Measurements from ENCODE around the gene SKI.

Gene SKI

DNA sequence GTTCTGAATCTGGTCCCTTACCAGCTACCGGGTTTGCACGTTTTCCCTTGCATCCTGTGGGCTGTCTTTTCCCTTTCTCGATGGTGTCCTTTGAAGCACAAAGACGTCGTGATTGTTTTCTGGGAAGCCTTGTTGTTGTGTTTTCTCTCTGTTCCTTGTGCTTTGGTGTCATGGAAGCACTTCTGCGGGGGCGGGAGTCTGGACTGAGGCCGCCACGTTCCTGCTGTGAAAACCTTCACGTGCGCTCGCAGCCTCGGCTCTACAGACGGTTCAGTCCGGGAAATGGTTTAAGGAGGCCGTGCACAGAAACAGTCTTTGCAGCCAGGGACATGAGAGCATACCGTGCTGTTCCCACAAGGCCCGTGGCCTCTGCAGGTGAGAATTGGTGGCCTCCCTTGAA lies 68.5 kb downstream of the SKI start:
- Histone ChIP-seq H3K9ac (ENCODE audit: insufficient read length) (no peak overlapping the region), H3K36me3 (ENCODE audit: insufficient read depth, low read length) (no peaks in the 10 kb centered on the region), H3K27ac (no peak overlapping the region), H3K9me3 (ENCODE audit: low read depth, low read length) (no peaks in the 10 kb centered on the region), H3K4me3 (no peak overlapping the region)
- TF ChIP-seq EZH2 (IDR thresholded peaks at IDR 0.05) (no peak), POLR2AphosphoS5 (IDR thresholded peaks at IDR 0.05; ENCODE audit: borderline replicate concordance, low read depth, low read length) (no peak), FOXP2 (optimal IDR thresholded peaks at IDR 0.05; ENCODE audit: control extremely low read depth, extremely low read length, insufficient read depth) (no peak)
- no peak for DNase-seq (ENCODE audit: low read depth, low spot score)

DNA sequence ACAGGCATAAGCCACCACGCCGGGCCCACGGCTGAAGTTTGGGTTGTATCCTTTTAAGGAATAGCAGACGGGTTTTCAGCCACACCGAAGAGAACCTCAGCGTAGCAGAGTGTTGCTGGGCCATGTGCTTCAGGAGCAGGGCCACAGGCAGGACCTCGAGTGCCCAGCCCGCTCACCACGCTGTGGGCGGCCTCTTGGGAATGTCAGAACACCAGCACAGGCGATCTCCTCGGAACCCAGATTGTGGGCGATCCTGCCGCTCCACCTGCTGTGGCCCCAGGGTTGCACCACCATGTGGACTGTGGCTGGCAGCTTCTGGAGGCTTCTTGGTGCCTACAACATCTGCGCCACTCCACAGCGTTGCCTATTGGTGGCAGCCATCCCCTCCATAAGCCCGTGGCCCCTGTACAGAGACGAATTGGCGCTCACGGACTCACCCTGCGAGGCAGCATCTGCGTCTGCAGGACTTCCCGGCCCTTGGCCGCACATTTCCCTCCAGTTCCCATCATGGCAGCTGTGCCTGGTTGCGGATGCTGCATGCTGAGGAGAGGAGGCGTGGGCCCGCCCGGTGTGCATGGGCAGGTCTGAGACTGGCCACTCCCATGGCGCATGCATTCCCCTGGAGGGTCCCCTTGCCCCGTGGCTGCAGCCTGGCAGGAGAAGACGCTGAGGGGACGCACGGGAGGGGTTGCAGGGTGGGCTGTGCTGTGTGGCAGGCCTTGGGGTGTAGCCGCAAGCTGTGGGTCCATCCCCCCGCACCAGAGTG lies 69.3 kb downstream of the SKI start:
- no peak overlapping the region for H3K9ac ChIP-seq (ENCODE audit: insufficient read length)
- no peaks in the 10 kb centered on the region for H3K9me3 ChIP-seq (ENCODE audit: low read depth, low read length)
- no peaks in the 10 kb centered on the region for H3K36me3 ChIP-seq (ENCODE audit: insufficient read depth, low read length)
- DNase-seq (ENCODE audit: low read depth, low spot score): no peak
- no peak for TF ChIP-seq EZH2 (IDR thresholded peaks at IDR 0.05)
- TF ChIP-seq POLR2AphosphoS5 (IDR thresholded peaks at IDR 0.05; ENCODE audit: borderline replicate concordance, low read depth, low read length): no peak
- TF ChIP-seq FOXP2 (optimal IDR thresholded peaks at IDR 0.05; ENCODE audit: control extremely low read depth, extremely low read length, insufficient read depth): no peak
- H3K27ac ChIP-seq: no peak overlapping the region
- no peak overlapping the region for H3K4me3 ChIP-seq

GRCh38 chr1:2298685-2299084 lies 70.6 kb downstream of the SKI start:
- peaks cover 5% of the 10 kb centered on the region; the same call in 1 of the 2 replicates for H3K36me3 ChIP-seq (ENCODE audit: insufficient read depth, low read length)
- no peaks in the 10 kb centered on the region for H3K9me3 ChIP-seq (ENCODE audit: low read depth, low read length)
- TF ChIP-seq POLR2AphosphoS5 (IDR thresholded peaks at IDR 0.05; ENCODE audit: borderline replicate concordance, low read depth, low read length): no peak
- TF ChIP-seq EZH2 (IDR thresholded peaks at IDR 0.05): no peak
- TF ChIP-seq FOXP2 (optimal IDR thresholded peaks at IDR 0.05; ENCODE audit: control extremely low read depth, extremely low read length, insufficient read depth): no peak
- no peak overlapping the region for H3K4me3 ChIP-seq
- no peak overlapping the region for H3K27ac ChIP-seq
- DNase-seq (ENCODE audit: low read depth, low spot score): no peak
- H3K9ac ChIP-seq (ENCODE audit: insufficient read length): no peak overlapping the region

DNA sequence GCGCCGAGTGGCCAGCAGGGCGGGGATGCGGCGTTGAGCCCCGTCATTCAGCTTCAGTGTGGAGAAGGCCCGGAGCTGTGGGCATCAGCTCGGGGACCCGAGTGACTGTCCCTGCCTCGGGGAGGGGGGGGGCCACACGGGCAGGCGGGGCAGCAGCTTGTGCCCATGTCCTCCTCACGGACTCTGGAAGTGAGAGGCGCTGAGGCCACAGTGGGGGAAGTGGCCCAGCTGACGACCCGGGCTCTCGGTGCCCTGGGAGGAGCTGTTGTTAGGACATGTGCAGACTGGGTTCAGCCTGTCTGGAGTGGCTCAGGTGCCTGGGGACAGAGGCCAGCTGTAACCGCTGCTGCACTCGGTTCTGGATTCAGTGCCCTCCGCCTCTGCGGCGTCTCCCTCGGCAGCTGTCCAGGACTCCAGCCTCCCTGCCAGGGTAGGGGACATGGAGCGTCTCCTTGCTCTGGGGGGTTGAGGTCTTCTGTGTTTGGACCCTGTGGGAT lies 71.1 kb downstream of the SKI start:
- no peak for DNase-seq (ENCODE audit: low read depth, low spot score)
- no peak overlapping the region for H3K9ac ChIP-seq (ENCODE audit: insufficient read length)
- no peaks in the 10 kb centered on the region for H3K9me3 ChIP-seq (ENCODE audit: low read depth, low read length)
- no peak overlapping the region for H3K4me3 ChIP-seq
- H3K36me3 ChIP-seq (ENCODE audit: insufficient read depth, low read length): peaks cover 6% of the 10 kb centered on the region; the same call in 1 of the 2 replicates
- no peak overlapping the region for H3K27ac ChIP-seq
- TF ChIP-seq FOXP2 (optimal IDR thresholded peaks at IDR 0.05; ENCODE audit: control extremely low read depth, extremely low read length, insufficient read depth) (no peak), POLR2AphosphoS5 (IDR thresholded peaks at IDR 0.05; ENCODE audit: borderline replicate concordance, low read depth, low read length) (no peak), EZH2 (IDR thresholded peaks at IDR 0.05) (no peak)

DNA sequence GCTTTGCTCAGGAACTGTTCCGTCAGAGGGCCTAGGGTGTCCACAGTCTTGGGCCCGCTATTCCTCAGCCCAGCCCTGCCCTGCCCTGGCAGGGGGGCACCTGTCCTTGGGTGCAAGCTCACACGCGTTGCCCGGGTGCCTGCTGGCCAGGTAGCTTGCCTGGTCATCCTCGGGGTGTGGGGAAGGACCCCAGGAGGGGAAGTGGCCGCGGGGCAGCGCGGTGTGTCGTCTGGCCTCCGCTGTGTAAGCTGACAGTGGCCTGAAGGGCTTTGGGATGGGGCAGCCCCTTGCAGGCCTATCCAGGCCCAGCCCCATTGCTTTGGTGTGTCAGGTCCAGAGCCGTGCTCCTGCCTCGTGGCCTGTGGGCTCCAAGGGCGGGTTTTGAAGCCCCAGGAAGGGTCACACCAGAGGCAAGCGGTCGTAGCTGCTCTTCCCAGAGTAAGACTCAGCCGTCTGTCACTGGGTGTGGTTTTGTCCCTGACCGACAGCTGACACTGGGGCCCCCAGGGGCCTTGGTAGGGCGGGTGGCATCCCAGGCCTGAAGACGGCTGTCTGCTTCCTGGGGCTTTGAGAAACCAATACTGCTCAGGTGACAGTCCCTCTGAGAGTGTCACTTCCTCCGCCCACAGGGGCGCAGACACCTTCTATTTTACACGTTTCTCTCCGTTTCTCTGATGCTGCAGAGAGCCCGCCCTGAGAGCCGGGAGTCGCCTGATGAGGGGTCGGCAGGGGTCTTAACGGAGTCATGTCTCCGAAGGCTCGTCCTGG lies 72.1 kb downstream of the SKI start:
- no peak for TF ChIP-seq FOXP2 (optimal IDR thresholded peaks at IDR 0.05; ENCODE audit: control extremely low read depth, extremely low read length, insufficient read depth)
- TF ChIP-seq EZH2 (IDR thresholded peaks at IDR 0.05): no peak
- TF ChIP-seq POLR2AphosphoS5 (IDR thresholded peaks at IDR 0.05; ENCODE audit: borderline replicate concordance, low read depth, low read length): no peak
- H3K9ac ChIP-seq (ENCODE audit: insufficient read length): peak overlapping the region; percentile 32
- peaks cover 12% of the 10 kb centered on the region; the same call in 1 of the 2 replicates for H3K36me3 ChIP-seq (ENCODE audit: insufficient read depth, low read length)
- H3K27ac ChIP-seq: peak overlapping the region; percentile 64
- H3K9me3 ChIP-seq (ENCODE audit: low read depth, low read length): no peaks in the 10 kb centered on the region
- H3K4me3 ChIP-seq: peak overlapping the region; percentile 71
- no peak for DNase-seq (ENCODE audit: low read depth, low spot score)

- peak; percentile 37 for DNase-seq (ENCODE audit: low read depth, low spot score)
- H3K27ac ChIP-seq: peak overlapping the region; percentile 64
- H3K9me3 ChIP-seq (ENCODE audit: low read depth, low read length): no peaks in the 10 kb centered on the region
- TF ChIP-seq POLR2AphosphoS5 (IDR thresholded peaks at IDR 0.05; ENCODE audit: borderline replicate concordance, low read depth, low read length) (no peak), EZH2 (IDR thresholded peaks at IDR 0.05) (no peak), FOXP2 (optimal IDR thresholded peaks at IDR 0.05; ENCODE audit: control extremely low read depth, extremely low read length, insufficient read depth) (no peak)
- peak overlapping the region; percentile 71 for H3K4me3 ChIP-seq
- H3K9ac ChIP-seq (ENCODE audit: insufficient read length): peak overlapping the region; percentile 32
- peaks cover 15% of the 10 kb centered on the region; the same call in 1 of the 2 replicates for H3K36me3 ChIP-seq (ENCODE audit: insufficient read depth, low read length)
Measured at GRCh38 chr1:2300851-2301606, 72.9 kb downstream of the SKI start.

- Histone ChIP-seq H3K9ac (ENCODE audit: insufficient read length) (no peak overlapping the region), H3K36me3 (ENCODE audit: insufficient read depth, low read length) (peaks cover 18% of the 10 kb centered on the region), H3K9me3 (ENCODE audit: low read depth, low read length) (no peaks in the 10 kb centered on the region), H3K4me3 (no peak overlapping the region), H3K27ac (no peak overlapping the region)
- no peak for DNase-seq (ENCODE audit: low read depth, low spot score)
- TF ChIP-seq FOXP2 (optimal IDR thresholded peaks at IDR 0.05; ENCODE audit: control extremely low read depth, extremely low read length, insufficient read depth) (no peak), POLR2AphosphoS5 (IDR thresholded peaks at IDR 0.05; ENCODE audit: borderline replicate concordance, low read depth, low read length) (no peak), EZH2 (IDR thresholded peaks at IDR 0.05) (no peak)
Measured at GRCh38 chr1:2301607-2302291, 73.6 kb downstream of the SKI start.

Measured in SK-N-MC (cell line).